Glutamatergic neuron (in vitro differentiated cells): ENCODE measurements around the gene MLPH. TPM values are rescaled to one million over a fixed set of nuclear protein-coding genes. Genes with fewer than 3 reads are reported as not detected.

Experiments
- DNase-seq: peaks from one replicate; pipeline ENCODE4 v3.0.0; 2022
- H3K27ac Mint-ChIP-seq: one replicate; pipeline ENCODE4 v1.8.0; 2020; ENCODE audit warnings: mild to moderate bottlenecking, mixed read lengths, inconsistent platforms; ENCODE audit not compliant: unreplicated experiment
- H3K27me3 Mint-ChIP-seq: one replicate; pipeline ENCODE4 v1.8.0; 2020; ENCODE audit warnings: mild to moderate bottlenecking, moderate library complexity, mixed read lengths, inconsistent platforms; ENCODE audit not compliant: unreplicated experiment
- H3K36me3 Mint-ChIP-seq: one replicate; pipeline ENCODE4 v1.8.0; 2020; ENCODE audit warnings: mild to moderate bottlenecking, mixed read lengths, inconsistent platforms; ENCODE audit not compliant: unreplicated experiment
- H3K4me1 Mint-ChIP-seq: one replicate; pipeline ENCODE4 v1.8.0; 2020; ENCODE audit warnings: mild to moderate bottlenecking, low read depth, mixed read lengths, inconsistent platforms; ENCODE audit not compliant: unreplicated experiment
- H3K4me3 Mint-ChIP-seq: one replicate; pipeline ENCODE4 v1.8.0; 2020; ENCODE audit warnings: mild to moderate bottlenecking, mixed read lengths, inconsistent platforms; ENCODE audit not compliant: unreplicated experiment
- H3K9me3 Mint-ChIP-seq: one replicate; pipeline ENCODE4 v1.8.0; 2020; ENCODE audit warnings: mild to moderate bottlenecking, moderate library complexity, mixed read lengths, inconsistent platforms; ENCODE audit not compliant: unreplicated experiment
- CTCF ChIP-seq: fragments of 200-600 bp; sonication (generic); IDR thresholded peaks from one replicate; pipeline ENCODE4 v1.5.0; 2021; ENCODE audit not compliant: partially characterized antibody, unreplicated experiment
- total RNA-seq: library from RNA; stranded (reverse); fragmentation: NEBNext Ultra II Directional; extraction: Animal tissue kit (Norgen Biotek cat#: 25700); gene quantifications from one replicate; pipeline ENCODE4 v1.2.1, GENCODE V29; 2021; ENCODE audit not compliant: unreplicated experiment

Gene MLPH
- total RNA-seq, 1 donor from 2014 or later = 4.3 TPM

- H3K36me3 Mint-ChIP-seq = peaks cover 8% of the 10 kb centered on the region
- peaks cover 12% of the 10 kb centered on the region for H3K4me1 Mint-ChIP-seq
- DNase-seq = no peak
- no peak overlapping the region for H3K27ac Mint-ChIP-seq
- H3K9me3 Mint-ChIP-seq = peaks cover 5% of the 10 kb centered on the region
- H3K27me3 Mint-ChIP-seq = peaks cover 5% of the 10 kb centered on the region
- no peak overlapping the region for H3K4me3 Mint-ChIP-seq
- no peak for TF ChIP-seq CTCF
Measured at GRCh38 chr2:237497009-237497837, 10.2 kb downstream of the MLPH start.

DNA sequence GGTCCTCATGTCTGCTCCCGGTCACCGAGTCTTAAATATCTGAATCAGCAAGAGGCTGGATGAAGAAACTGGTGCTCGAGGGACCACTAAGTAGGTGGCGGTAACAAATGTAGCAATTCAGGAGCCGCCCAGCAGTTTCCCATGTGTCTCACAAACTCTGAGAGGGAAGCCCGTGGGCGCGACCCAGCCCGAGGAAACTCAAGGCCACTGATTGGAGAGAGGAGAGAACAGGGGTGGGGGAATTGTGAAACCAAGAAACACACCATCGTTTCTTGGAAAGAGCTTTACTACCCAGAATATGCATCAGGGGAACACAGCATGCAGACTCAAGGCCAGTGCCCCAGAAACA is 10.8 kb downstream of the MLPH start:
- no peak for DNase-seq
- no peak overlapping the region for H3K27ac Mint-ChIP-seq
- peaks cover 5% of the 10 kb centered on the region for H3K9me3 Mint-ChIP-seq

GRCh38 chr2:237498341-237498740 is 11.3 kb downstream of the MLPH start:
- H3K36me3 Mint-ChIP-seq = peaks cover 5% of the 10 kb centered on the region
- no peak overlapping the region for H3K4me3 Mint-ChIP-seq
- H3K27me3 Mint-ChIP-seq = peaks cover 5% of the 10 kb centered on the region
- no peak overlapping the region for H3K27ac Mint-ChIP-seq
- no peak for TF ChIP-seq CTCF
- H3K4me1 Mint-ChIP-seq = peaks cover 12% of the 10 kb centered on the region
- no peak for DNase-seq
- H3K9me3 Mint-ChIP-seq = peaks cover 5% of the 10 kb centered on the region

More for the DNA sequence above, 10.8 kb downstream of the MLPH start:
- peaks cover 12% of the 10 kb centered on the region for H3K4me1 Mint-ChIP-seq
- H3K4me3 Mint-ChIP-seq = no peak overlapping the region
- no peak for TF ChIP-seq CTCF
- peaks cover 8% of the 10 kb centered on the region for H3K36me3 Mint-ChIP-seq
- H3K27me3 Mint-ChIP-seq = peaks cover 5% of the 10 kb centered on the region

GRCh38 chr2:237500681-237501424 is 13.8 kb downstream of the MLPH start:
- Mint-ChIP-seq H3K4me3 (no peak overlapping the region), H3K27ac (no peak overlapping the region)

More at GRCh38 chr2:237500681-237501424, 13.8 kb downstream of the MLPH start:
- DNase-seq = no peak
- peaks cover 1% of the 10 kb centered on the region for H3K27me3 Mint-ChIP-seq
- H3K9me3 Mint-ChIP-seq = peaks cover 3% of the 10 kb centered on the region
- H3K36me3 Mint-ChIP-seq = no peaks in the 10 kb centered on the region
- TF ChIP-seq CTCF = no peak
- H3K4me1 Mint-ChIP-seq = peaks cover 12% of the 10 kb centered on the region
